ENCODE measurements around the gene NOS1. TPM values are rescaled to one million over a fixed set of nuclear protein-coding genes. Genes with fewer than 3 reads are reported as not detected.
"Not testable (repeated sequence)": the region's sequence is repeated elsewhere in the genome, so short reads cannot be mapped to it uniquely, and the experiment has no call there.

Gene NOS1
- total and polyA plus RNA-seq, 11 donors = 0.01 to 0.40 (median 0.10) TPM; not detected in 1

GRCh38 chr12:117202556-117202955 is 158.9 kb downstream of the NOS1 start:
- no peak overlapping the region for H3K27ac ChIP-seq
- DNase-seq (no peak), ATAC-seq (no peak)
- WGBS, 4 donors = 78 to 81% (median 79%) methylated on average over 9 of the region's 9 CpGs
- no peaks in the 10 kb centered on the region for H3K36me3 ChIP-seq
- intact Hi-C loops (cut with DNase I) = no loop called here
- no peak overlapping the region for H3K4me3 ChIP-seq
- H3K27me3 ChIP-seq = peaks cover 0 to 50% (median 3%) of the 10 kb centered on the region in 9 donors
- no peaks in the 10 kb centered on the region for H3K4me1 ChIP-seq
- peaks cover 0 to 4% (median 0%) of the 10 kb centered on the region in 12 donors for H3K9me3 ChIP-seq
- no peak for TF ChIP-seq CTCF (IDR thresholded peaks at IDR 0.05)
- TF ChIP-seq POLR2A (IDR thresholded peaks at IDR 0.05) = no peak

GRCh38 chr12:117202033-117202432 is 159.4 kb downstream of the NOS1 start:
- Histone ChIP-seq H3K4me1 (no peaks in the 10 kb centered on the region), H3K27me3 (peaks cover 0 to 48% (median 3%) of the 10 kb centered on the region in 9 donors), H3K27ac (no peak overlapping the region), H3K9me3 (peaks cover 0 to 4% (median 0%) of the 10 kb centered on the region in 12 donors), H3K4me3 (no peak overlapping the region), H3K36me3 (no peaks in the 10 kb centered on the region)
- no peak for DNase-seq
- 90 to 91% (median 90%) methylated on average over 9 of the region's 9 CpGs for WGBS, 4 donors
- ATAC-seq = no peak
- TF ChIP-seq CTCF (IDR thresholded peaks at IDR 0.05) (no peak), POLR2A (IDR thresholded peaks at IDR 0.05) (no peak)
- intact Hi-C loops (cut with DNase I) = no loop called here

- DNase-seq = not testable (repeated sequence)
These were observed 161.3 kb downstream of the NOS1 start for GRCh38 chr12:117199956-117200744.

GRCh38 chr12:117196334-117196733 is 165.1 kb downstream of the NOS1 start:
- ATAC-seq; DNase-seq; intact Hi-C loops (cut with DNase I); H3K4me3 ChIP-seq; H3K9me3 ChIP-seq; H3K36me3 ChIP-seq; H3K27ac ChIP-seq; H3K27me3 ChIP-seq; H3K4me1 ChIP-seq: not testable (repeated sequence)
- WGBS, 4 donors = 94 to 96% (median 95%) methylated on average over 6 of the region's 6 CpGs

More at GRCh38 chr12:117199956-117200744, 161.3 kb downstream of the NOS1 start:
- H3K4me1 ChIP-seq; H3K36me3 ChIP-seq; intact Hi-C loops (cut with DNase I); ATAC-seq; H3K4me3 ChIP-seq; H3K27ac ChIP-seq; H3K9me3 ChIP-seq: not testable (repeated sequence)
- 88 to 92% (median 89%) methylated on average over 8 of the region's 8 CpGs for WGBS, 4 donors
- peaks cover 0 to 33% (median 3%) of the 10 kb centered on the region in 9 donors for H3K27me3 ChIP-seq

GRCh38 chr12:117195027-117195426 is 166.4 kb downstream of the NOS1 start:
- H3K4me1 ChIP-seq; intact Hi-C loops (cut with DNase I); H3K4me3 ChIP-seq; H3K27me3 ChIP-seq; H3K9me3 ChIP-seq; DNase-seq; ATAC-seq; H3K27ac ChIP-seq; H3K36me3 ChIP-seq: not testable (repeated sequence)
- WGBS, 4 donors = 89 to 93% (median 92%) methylated on average over 9 of the region's 9 CpGs
